GM12874 (cell line): ENCODE measurements around the gene CRY2.

Experiments used
- TF ChIP-seq, protein P1 (sequence below): IDR thresholded peaks from 2 replicates; pipeline ENCODE4 v1.5.1; 2011; ENCODE audit warnings: low read depth, mild to moderate bottlenecking, control low read depth, low read length, moderate library complexity; ENCODE audit not compliant: insufficient read depth

Gene CRY2

GRCh38 chr11:45930951-45931570, 83.8 kb downstream of the CRY2 start:
- TF ChIP-seq, protein P1, sequence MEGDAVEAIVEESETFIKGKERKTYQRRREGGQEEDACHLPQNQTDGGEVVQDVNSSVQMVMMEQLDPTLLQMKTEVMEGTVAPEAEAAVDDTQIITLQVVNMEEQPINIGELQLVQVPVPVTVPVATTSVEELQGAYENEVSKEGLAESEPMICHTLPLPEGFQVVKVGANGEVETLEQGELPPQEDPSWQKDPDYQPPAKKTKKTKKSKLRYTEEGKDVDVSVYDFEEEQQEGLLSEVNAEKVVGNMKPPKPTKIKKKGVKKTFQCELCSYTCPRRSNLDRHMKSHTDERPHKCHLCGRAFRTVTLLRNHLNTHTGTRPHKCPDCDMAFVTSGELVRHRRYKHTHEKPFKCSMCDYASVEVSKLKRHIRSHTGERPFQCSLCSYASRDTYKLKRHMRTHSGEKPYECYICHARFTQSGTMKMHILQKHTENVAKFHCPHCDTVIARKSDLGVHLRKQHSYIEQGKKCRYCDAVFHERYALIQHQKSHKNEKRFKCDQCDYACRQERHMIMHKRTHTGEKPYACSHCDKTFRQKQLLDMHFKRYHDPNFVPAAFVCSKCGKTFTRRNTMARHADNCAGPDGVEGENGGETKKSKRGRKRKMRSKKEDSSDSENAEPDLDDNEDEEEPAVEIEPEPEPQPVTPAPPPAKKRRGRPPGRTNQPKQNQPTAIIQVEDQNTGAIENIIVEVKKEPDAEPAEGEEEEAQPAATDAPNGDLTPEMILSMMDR: no peak

DNA sequence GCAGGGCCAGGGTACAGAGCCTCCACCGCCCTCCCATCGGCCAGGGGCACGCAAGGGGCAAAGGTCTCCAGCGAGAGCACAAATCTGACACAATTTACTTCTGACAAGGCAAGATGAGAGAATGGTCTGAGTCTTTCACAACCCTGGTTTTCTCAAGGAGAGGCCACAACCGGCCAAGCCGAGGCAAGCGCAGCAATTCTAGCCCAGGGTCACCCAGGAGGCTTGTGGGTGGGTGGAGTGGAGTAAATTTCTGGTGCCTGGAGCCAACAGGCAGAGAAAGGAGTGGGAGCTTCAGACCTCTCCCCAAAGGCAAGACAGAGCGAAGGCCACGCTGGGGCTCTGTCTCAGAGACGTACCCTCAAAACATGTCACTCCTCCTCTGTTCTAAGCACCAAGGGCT, 84.5 kb downstream of the CRY2 start:
- TF ChIP-seq, protein P1: no peak

DNA sequence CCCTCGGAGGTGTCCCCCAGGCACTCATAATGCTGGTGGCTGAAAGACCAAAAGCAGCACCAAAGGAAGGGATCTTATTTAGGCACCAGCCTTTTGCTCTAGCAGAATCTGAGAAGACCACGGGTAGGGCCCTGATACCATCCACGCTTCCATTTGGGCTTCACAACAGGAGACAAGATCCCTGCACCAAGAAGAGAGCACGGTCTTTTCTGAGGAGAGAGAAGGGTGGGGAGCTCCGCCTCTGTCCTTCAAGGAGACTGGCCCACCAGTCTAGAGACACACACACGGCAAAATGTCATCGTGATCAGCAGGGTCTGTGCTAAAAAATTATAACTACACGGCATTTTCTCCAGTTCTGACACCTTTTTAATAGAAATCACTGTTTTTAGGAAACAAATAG, 84.9 kb downstream of the CRY2 start:
- TF ChIP-seq, protein P1: no peak
